HEK293 (cell line): Measurements from ENCODE around the gene CHD5.

Experiments used
- CTCF ChIP-seq: fragments of 450-650 bp; formaldehyde crosslinking; IDR thresholded peaks from 2 replicates; pipeline ENCODE4 v1.5.1; 2016; ENCODE audit warnings: missing biosample characterization, missing genetic modification characterization
- GLI2 ChIP-seq: fragments of 450-650 bp; formaldehyde crosslinking; IDR thresholded peaks from 2 replicates; pipeline ENCODE4; 2017; ENCODE audit warnings: missing biosample characterization, missing genetic modification characterization, low read depth, borderline replicate concordance
- HIC1 ChIP-seq: fragments of 450-650 bp; formaldehyde crosslinking; IDR thresholded peaks from 2 replicates; pipeline ENCODE4 v1.5.1; 2016; ENCODE audit warnings: missing biosample characterization, missing genetic modification characterization
- KLF17 ChIP-seq: fragments of 450-650 bp; formaldehyde crosslinking; IDR thresholded peaks from 2 replicates; pipeline ENCODE4 v1.5.1; 2016; ENCODE audit warnings: missing biosample characterization, missing genetic modification characterization
- REPIN1 ChIP-seq: fragments of 450-650 bp; formaldehyde crosslinking; IDR thresholded peaks from 2 replicates; pipeline ENCODE4 v1.5.1; 2017; ENCODE audit warnings: missing biosample characterization, missing genetic modification characterization, low read depth
- SP3 ChIP-seq: fragments of 450-650 bp; formaldehyde crosslinking; IDR thresholded peaks from 2 replicates; pipeline ENCODE4 v1.5.1; 2016; ENCODE audit warnings: missing biosample characterization, missing genetic modification characterization
- TRIM28 ChIP-seq: IDR thresholded peaks from 2 replicates; pipeline ENCODE4 v1.6.1; 2011; ENCODE audit warnings: low read length, control low read depth, borderline replicate concordance
- WT1 ChIP-seq: fragments of 450-650 bp; formaldehyde crosslinking; IDR thresholded peaks from 2 replicates; pipeline ENCODE4 v1.5.1; 2016; ENCODE audit warnings: missing biosample characterization, missing genetic modification characterization
- ZEB2 ChIP-seq: fragments of 450-650 bp; formaldehyde crosslinking; IDR thresholded peaks from 2 replicates; pipeline ENCODE4 v1.5.1; 2016; ENCODE audit warnings: missing biosample characterization, missing genetic modification characterization
- ZNF10 ChIP-seq: fragments of 450-650 bp; formaldehyde crosslinking; IDR thresholded peaks from 2 replicates; pipeline ENCODE4 v1.5.1; 2017; ENCODE audit warnings: missing biosample characterization, missing genetic modification characterization
- ZNF146 ChIP-seq: fragments of 450-650 bp; formaldehyde crosslinking; IDR thresholded peaks from 2 replicates; pipeline ENCODE4 v1.5.1; 2016; ENCODE audit warnings: missing biosample characterization, missing genetic modification characterization
- ZNF16 ChIP-seq: fragments of 450-650 bp; formaldehyde crosslinking; IDR thresholded peaks from 2 replicates; pipeline ENCODE4 v1.5.1; 2016; ENCODE audit warnings: low read depth, missing biosample characterization, missing genetic modification characterization
- ZNF175 ChIP-seq: fragments of 450-650 bp; formaldehyde crosslinking; IDR thresholded peaks from 2 replicates; pipeline ENCODE4 v1.5.1; 2016; ENCODE audit warnings: missing biosample characterization, missing genetic modification characterization
- ZNF2 ChIP-seq: fragments of 450-650 bp; formaldehyde crosslinking; IDR thresholded peaks from 2 replicates; pipeline ENCODE4 v1.5.1; 2016; ENCODE audit warnings: missing biosample characterization, missing genetic modification characterization
- ZNF214 ChIP-seq: fragments of 450-650 bp; formaldehyde crosslinking; IDR thresholded peaks from 2 replicates; pipeline ENCODE4 v1.5.1; 2017; ENCODE audit warnings: missing biosample characterization, mild to moderate bottlenecking, missing genetic modification characterization, borderline replicate concordance
- ZNF24 ChIP-seq: fragments of 450-650 bp; formaldehyde crosslinking; IDR thresholded peaks from 2 replicates; pipeline ENCODE4 v1.5.1; 2016; ENCODE audit warnings: missing biosample characterization, missing genetic modification characterization
- ZNF26 ChIP-seq: fragments of 450-650 bp; formaldehyde crosslinking; IDR thresholded peaks from 2 replicates; pipeline ENCODE4 v1.5.1; 2016; ENCODE audit warnings: missing biosample characterization, missing genetic modification characterization
- ZNF302 ChIP-seq: fragments of 450-650 bp; formaldehyde crosslinking; IDR thresholded peaks from 2 replicates; pipeline ENCODE4 v1.5.1; 2016; ENCODE audit warnings: missing biosample characterization, missing genetic modification characterization, low read depth
- ZNF341 ChIP-seq: fragments of 450-650 bp; formaldehyde crosslinking; IDR thresholded peaks from 2 replicates; pipeline ENCODE4; 2016; ENCODE audit warnings: low read depth, missing biosample characterization, missing genetic modification characterization
- ZNF544 ChIP-seq: fragments of 450-650 bp; formaldehyde crosslinking; IDR thresholded peaks from 2 replicates; pipeline ENCODE4 v1.5.0; 2017; ENCODE audit warnings: missing biosample characterization, missing genetic modification characterization
- ZNF707 ChIP-seq: fragments of 450-650 bp; formaldehyde crosslinking; IDR thresholded peaks from 2 replicates; pipeline ENCODE4 v1.5.1; 2016; ENCODE audit warnings: missing biosample characterization, missing genetic modification characterization
- ZNF777 ChIP-seq: fragments of 450-650 bp; formaldehyde crosslinking; IDR thresholded peaks from 2 replicates; pipeline ENCODE4 v1.5.1; 2017; ENCODE audit warnings: missing biosample characterization, missing genetic modification characterization, borderline replicate concordance
- ZNF791 ChIP-seq: fragments of 450-650 bp; formaldehyde crosslinking; IDR thresholded peaks from 2 replicates; pipeline ENCODE4 v1.5.1; 2016; ENCODE audit warnings: missing biosample characterization, missing genetic modification characterization
- TF ChIP-seq, protein P1 (sequence below): fragments of 450-650 bp; formaldehyde crosslinking; conservative IDR thresholded peaks from 2 replicates; pipeline ENCODE4 v1.5.1; 2016; ENCODE audit warnings: low read depth, missing biosample characterization, missing genetic modification characterization
- TF ChIP-seq, protein P2 (sequence below): fragments of 450-650 bp; formaldehyde crosslinking; IDR thresholded peaks from 2 replicates; pipeline ENCODE4 v1.5.1; 2016; ENCODE audit warnings: missing biosample characterization, missing genetic modification characterization
- TF ChIP-seq, protein P3 (sequence below): fragments of 450-650 bp; formaldehyde crosslinking; IDR thresholded peaks from 2 replicates; pipeline ENCODE4 v1.5.1; 2016; ENCODE audit warnings: missing biosample characterization, missing genetic modification characterization

CHD5 gene

GRCh38 chr1:6157528-6158174, 22.5 kb downstream of the CHD5 start (continued):
- TF ChIP-seq, protein P1, sequence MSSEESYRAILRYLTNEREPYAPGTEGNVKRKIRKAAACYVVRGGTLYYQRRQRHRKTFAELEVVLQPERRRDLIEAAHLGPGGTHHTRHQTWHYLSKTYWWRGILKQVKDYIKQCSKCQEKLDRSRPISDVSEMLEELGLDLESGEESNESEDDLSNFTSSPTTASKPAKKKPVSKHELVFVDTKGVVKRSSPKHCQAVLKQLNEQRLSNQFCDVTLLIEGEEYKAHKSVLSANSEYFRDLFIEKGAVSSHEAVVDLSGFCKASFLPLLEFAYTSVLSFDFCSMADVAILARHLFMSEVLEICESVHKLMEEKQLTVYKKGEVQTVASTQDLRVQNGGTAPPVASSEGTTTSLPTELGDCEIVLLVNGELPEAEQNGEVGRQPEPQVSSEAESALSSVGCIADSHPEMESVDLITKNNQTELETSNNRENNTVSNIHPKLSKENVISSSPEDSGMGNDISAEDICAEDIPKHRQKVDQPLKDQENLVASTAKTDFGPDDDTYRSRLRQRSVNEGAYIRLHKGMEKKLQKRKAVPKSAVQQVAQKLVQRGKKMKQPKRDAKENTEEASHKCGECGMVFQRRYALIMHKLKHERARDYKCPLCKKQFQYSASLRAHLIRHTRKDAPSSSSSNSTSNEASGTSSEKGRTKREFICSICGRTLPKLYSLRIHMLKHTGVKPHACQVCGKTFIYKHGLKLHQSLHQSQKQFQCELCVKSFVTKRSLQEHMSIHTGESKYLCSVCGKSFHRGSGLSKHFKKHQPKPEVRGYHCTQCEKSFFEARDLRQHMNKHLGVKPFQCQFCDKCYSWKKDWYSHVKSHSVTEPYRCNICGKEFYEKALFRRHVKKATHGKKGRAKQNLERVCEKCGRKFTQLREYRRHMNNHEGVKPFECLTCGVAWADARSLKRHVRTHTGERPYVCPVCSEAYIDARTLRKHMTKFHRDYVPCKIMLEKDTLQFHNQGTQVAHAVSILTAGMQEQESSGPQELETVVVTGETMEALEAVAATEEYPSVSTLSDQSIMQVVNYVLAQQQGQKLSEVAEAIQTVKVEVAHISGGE (tag by site-specific recombination), result no peak
- peak; percentile 91 for TF ChIP-seq KLF17 (tag by site-specific recombination)
- TF ChIP-seq ZNF175 (tag by site-specific recombination), result no peak
- no peak for TF ChIP-seq ZNF302
- no peak for TF ChIP-seq ZNF544 (tag by site-specific recombination)
- no peak for TF ChIP-seq ZNF146 (tag by site-specific recombination)
- no peak for TF ChIP-seq SP3 (tag by site-specific recombination)
- TF ChIP-seq ZNF777 (tag by site-specific recombination), result no peak
- peak; percentile 40; the same call in 1 of the 2 replicates for TF ChIP-seq WT1
- TF ChIP-seq ZNF791 (tag by site-specific recombination), result no peak
- peak; percentile 80 for TF ChIP-seq ZEB2 (tag by site-specific recombination)
- no peak for TF ChIP-seq ZNF707
- TF ChIP-seq HIC1 (tag by site-specific recombination), result no peak
- peak; percentile 99 for TF ChIP-seq ZNF24 (tag by site-specific recombination)
- no peak for TF ChIP-seq TRIM28
- TF ChIP-seq GLI2, result no peak
- TF ChIP-seq ZNF341 (tag by site-specific recombination), result no peak
- TF ChIP-seq, protein P2, sequence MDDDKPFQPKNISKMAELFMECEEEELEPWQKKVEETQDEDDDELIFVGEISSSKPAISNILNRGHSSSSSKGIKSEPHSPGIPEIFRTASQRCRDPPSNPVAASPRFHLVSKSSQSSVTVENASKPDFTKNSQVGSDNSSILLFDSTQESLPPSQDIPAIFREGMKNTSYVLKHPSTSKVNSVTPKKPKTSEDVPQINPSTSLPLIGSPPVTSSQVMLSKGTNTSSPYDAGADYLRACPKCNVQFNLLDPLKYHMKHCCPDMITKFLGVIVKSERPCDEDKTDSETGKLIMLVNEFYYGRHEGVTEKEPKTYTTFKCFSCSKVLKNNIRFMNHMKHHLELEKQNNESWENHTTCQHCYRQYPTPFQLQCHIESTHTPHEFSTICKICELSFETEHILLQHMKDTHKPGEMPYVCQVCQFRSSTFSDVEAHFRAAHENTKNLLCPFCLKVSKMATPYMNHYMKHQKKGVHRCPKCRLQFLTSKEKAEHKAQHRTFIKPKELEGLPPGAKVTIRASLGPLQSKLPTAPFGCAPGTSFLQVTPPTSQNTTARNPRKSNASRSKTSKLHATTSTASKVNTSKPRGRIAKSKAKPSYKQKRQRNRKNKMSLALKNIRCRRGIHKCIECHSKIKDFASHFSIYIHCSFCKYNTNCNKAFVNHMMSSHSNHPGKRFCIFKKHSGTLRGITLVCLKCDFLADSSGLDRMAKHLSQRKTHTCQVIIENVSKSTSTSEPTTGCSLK (tag by site-specific recombination), result no peak
- TF ChIP-seq, protein P3, sequence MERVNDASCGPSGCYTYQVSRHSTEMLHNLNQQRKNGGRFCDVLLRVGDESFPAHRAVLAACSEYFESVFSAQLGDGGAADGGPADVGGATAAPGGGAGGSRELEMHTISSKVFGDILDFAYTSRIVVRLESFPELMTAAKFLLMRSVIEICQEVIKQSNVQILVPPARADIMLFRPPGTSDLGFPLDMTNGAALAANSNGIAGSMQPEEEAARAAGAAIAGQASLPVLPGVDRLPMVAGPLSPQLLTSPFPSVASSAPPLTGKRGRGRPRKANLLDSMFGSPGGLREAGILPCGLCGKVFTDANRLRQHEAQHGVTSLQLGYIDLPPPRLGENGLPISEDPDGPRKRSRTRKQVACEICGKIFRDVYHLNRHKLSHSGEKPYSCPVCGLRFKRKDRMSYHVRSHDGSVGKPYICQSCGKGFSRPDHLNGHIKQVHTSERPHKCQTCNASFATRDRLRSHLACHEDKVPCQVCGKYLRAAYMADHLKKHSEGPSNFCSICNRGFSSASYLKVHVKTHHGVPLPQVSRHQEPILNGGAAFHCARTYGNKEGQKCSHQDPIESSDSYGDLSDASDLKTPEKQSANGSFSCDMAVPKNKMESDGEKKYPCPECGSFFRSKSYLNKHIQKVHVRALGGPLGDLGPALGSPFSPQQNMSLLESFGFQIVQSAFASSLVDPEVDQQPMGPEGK, result peak; percentile 68
- TF ChIP-seq ZNF2 (tag by site-specific recombination), result no peak
- TF ChIP-seq REPIN1 (tag by site-specific recombination), result no peak
- TF ChIP-seq ZNF10, result 0 out of 2 replicates have a peak, but pooled peaks have one; percentile 4
- no peak for TF ChIP-seq CTCF
- TF ChIP-seq ZNF26 (tag by site-specific recombination), result no peak
- no peak for TF ChIP-seq ZNF16 (tag by site-specific recombination)
- TF ChIP-seq ZNF214 (tag by site-specific recombination), result no peak
